MM.1S (cell line): ENCODE data around the gene TSPAN3.

Experiments used
- DNase-seq: peaks from one replicate; pipeline ENCODE4 v3.0.0-alpha.2; 2015
- H2AFZ ChIP-seq: fragments of 300-600 bp; sonication (generic); 2 replicates; pipeline ENCODE4 v1.6.0; 2016; ENCODE audit warnings: antibody characterized with exemption, low read length
- H3F3A ChIP-seq: fragments of 300-600 bp; sonication (generic); 2 replicates; pipeline ENCODE4 v1.6.1; 2016; ENCODE audit warnings: mild to moderate bottlenecking, antibody characterized with exemption, low read length, moderate library complexity, mixed read lengths; ENCODE audit not compliant: insufficient read depth
- H3K27ac ChIP-seq: fragments of 300-600 bp; sonication (generic); 2 replicates; pipeline ENCODE4 v1.5.1; 2016; ENCODE audit warnings: mild to moderate bottlenecking, low read length
- H3K27me3 ChIP-seq: fragments of 300-600 bp; sonication (generic); replicated peaks from 2 replicates; pipeline ENCODE4 v1.6.0; 2016; ENCODE audit warnings: low read length; ENCODE audit not compliant: insufficient read depth
- H3K36me3 ChIP-seq: fragments of 300-600 bp; sonication (generic); replicated peaks from 2 replicates; pipeline ENCODE4 v1.6.1; 2016; ENCODE audit warnings: mild to moderate bottlenecking, low read length, mixed read lengths; ENCODE audit not compliant: insufficient read depth
- H3K4me1 ChIP-seq: fragments of 300-600 bp; sonication (generic); 2 replicates; pipeline ENCODE4 v1.6.1; 2016; ENCODE audit warnings: low read length, mixed read lengths
- H3K4me2 ChIP-seq: fragments of 300-600 bp; sonication (generic); 2 replicates; pipeline ENCODE4 v1.6.0; 2016; ENCODE audit warnings: low read depth, low read length
- H3K4me3 ChIP-seq: fragments of 300-600 bp; sonication (generic); 2 replicates; pipeline ENCODE4 v1.5.1; 2016; ENCODE audit warnings: low read length, mixed read lengths
- H3K79me2 ChIP-seq: fragments of 300-600 bp; sonication (generic); 2 replicates; pipeline ENCODE4 v1.6.1; 2016; ENCODE audit warnings: mixed run types, low read length, mixed read lengths
- H3K9ac ChIP-seq: fragments of 300-600 bp; sonication (generic); 2 replicates; pipeline ENCODE4 v1.6.1; 2016; ENCODE audit warnings: low read length, mixed read lengths
- H3K9me2 ChIP-seq: fragments of 300-600 bp; sonication (generic); replicated peaks from 2 replicates; pipeline ENCODE4 v1.6.1; 2016; ENCODE audit warnings: mild to moderate bottlenecking, low read length, mixed read lengths; ENCODE audit not compliant: insufficient read depth
- H3K9me3 ChIP-seq: fragments of 300-600 bp; sonication (generic); replicated peaks from 2 replicates; pipeline ENCODE4 v1.6.1; 2016; ENCODE audit warnings: mild to moderate bottlenecking, low read length, mixed read lengths; ENCODE audit not compliant: insufficient read depth
- H4K20me1 ChIP-seq: fragments of 300-600 bp; sonication (generic); 2 replicates; pipeline ENCODE4 v1.6.1; 2016; ENCODE audit warnings: mild to moderate bottlenecking, low read length, moderate library complexity, mixed read lengths; ENCODE audit not compliant: insufficient read depth
- EZH2 ChIP-seq: fragments of 300-600 bp; sonication (generic); optimal IDR thresholded peaks from 2 replicates; pipeline ENCODE3; 2017; ENCODE audit warnings: low read depth, mild to moderate bottlenecking, antibody characterized with exemption, low read length, mixed read lengths
- EZH2phosphoT487 ChIP-seq: fragments of 300-600 bp; sonication (generic); IDR thresholded peaks from 2 replicates; pipeline ENCODE4 v1.6.1; 2018; ENCODE audit warnings: antibody characterized with exemption, low read length
- TF ChIP-seq, protein P1 (sequence below): fragments of 300-600 bp; sonication (generic); IDR thresholded peaks from 2 replicates; pipeline ENCODE4 v1.5.1; 2016; ENCODE audit warnings: antibody characterized with exemption, low read length, mixed read lengths

TSPAN3 gene

GRCh38 chr15:77070495-77071304 lies at the start of gene TSPAN3:
TSPAN3 (minus strand) TSS chr15:77071109; CDS start chr15:77070954, 155 bp downstream.
- Histone ChIP-seq H3K9me2 (no peaks in the 10 kb centered on the region), H3K27ac (peak within 1 kb of the TSS; percentile 55; the same call in 1 of the 2 replicates), H3K4me2 (peak within 1 kb of the TSS; percentile 96), H3K4me1 (peaks cover 14% of the 10 kb centered on the region), H3K4me3 (peak within 1 kb of the TSS; percentile 73), H3K27me3 (no peaks in the 10 kb centered on the region; the same call in 1 of the 2 replicates), H3K79me2 (peaks cover 46% of the 10 kb centered on the region), H3F3A (no peaks in the 10 kb centered on the region), H4K20me1 (no peaks in the 10 kb centered on the region), H3K9me3 (no peaks in the 10 kb centered on the region), H3K9ac (peak within 1 kb of the TSS; percentile 78), H2AFZ (peak within 1 kb of the TSS; percentile 88), H3K36me3 (no peaks in the 10 kb centered on the region)
- TF ChIP-seq EZH2 (no peak), EZH2phosphoT487 (no peak)
- TF ChIP-seq, protein P1, sequence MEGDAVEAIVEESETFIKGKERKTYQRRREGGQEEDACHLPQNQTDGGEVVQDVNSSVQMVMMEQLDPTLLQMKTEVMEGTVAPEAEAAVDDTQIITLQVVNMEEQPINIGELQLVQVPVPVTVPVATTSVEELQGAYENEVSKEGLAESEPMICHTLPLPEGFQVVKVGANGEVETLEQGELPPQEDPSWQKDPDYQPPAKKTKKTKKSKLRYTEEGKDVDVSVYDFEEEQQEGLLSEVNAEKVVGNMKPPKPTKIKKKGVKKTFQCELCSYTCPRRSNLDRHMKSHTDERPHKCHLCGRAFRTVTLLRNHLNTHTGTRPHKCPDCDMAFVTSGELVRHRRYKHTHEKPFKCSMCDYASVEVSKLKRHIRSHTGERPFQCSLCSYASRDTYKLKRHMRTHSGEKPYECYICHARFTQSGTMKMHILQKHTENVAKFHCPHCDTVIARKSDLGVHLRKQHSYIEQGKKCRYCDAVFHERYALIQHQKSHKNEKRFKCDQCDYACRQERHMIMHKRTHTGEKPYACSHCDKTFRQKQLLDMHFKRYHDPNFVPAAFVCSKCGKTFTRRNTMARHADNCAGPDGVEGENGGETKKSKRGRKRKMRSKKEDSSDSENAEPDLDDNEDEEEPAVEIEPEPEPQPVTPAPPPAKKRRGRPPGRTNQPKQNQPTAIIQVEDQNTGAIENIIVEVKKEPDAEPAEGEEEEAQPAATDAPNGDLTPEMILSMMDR = no peak
- peak; percentile 97 for DNase-seq

DNA sequence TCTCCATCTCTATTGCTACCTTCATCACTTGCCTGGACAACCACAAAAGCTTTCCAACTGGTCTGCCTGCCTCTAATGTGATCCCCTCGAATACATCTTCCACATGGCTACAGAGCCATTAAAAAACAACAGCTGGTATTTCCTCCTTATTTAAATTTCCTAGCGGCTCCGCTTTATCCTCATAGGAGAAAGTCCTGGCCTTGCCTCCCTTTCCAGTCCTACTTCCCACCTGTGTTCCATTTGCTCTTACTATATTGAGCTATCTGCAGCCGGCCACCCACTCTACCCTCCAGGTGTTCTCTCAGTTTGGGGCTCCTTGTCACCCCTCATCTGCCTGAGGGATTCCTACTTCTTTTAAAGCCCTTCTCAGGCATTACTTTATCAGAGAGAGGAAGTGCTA lies 49.7 kb upstream of the TSPAN3 start:
- Histone ChIP-seq H3K27me3 (0 out of 2 replicates have a peak, but pooled peaks cover 3% of the 10 kb centered on the region), H3K27ac (no peak overlapping the region), H3K9me3 (no peaks in the 10 kb centered on the region), H3K36me3 (no peaks in the 10 kb centered on the region), H3K4me1 (peaks cover 20% of the 10 kb centered on the region), H3F3A (no peaks in the 10 kb centered on the region), H3K79me2 (no peaks in the 10 kb centered on the region), H4K20me1 (no peaks in the 10 kb centered on the region), H3K4me3 (no peak overlapping the region), H3K4me2 (no peak overlapping the region), H3K9ac (no peak overlapping the region), H2AFZ (no peak overlapping the region), H3K9me2 (no peaks in the 10 kb centered on the region)
- TF ChIP-seq EZH2phosphoT487 (no peak), EZH2 (no peak)
- TF ChIP-seq, protein P1 = no peak
- DNase-seq = no peak

GRCh38 chr15:77119446-77119845 lies 48.5 kb upstream of the TSPAN3 start:
- Histone ChIP-seq H3K9me2 (no peaks in the 10 kb centered on the region), H2AFZ (no peak overlapping the region), H3K9me3 (no peaks in the 10 kb centered on the region), H3K27me3 (0 out of 2 replicates have a peak, but pooled peaks cover 3% of the 10 kb centered on the region), H3K4me3 (no peak overlapping the region), H3K4me2 (no peak overlapping the region), H3K9ac (no peak overlapping the region), H3F3A (no peaks in the 10 kb centered on the region), H3K79me2 (no peaks in the 10 kb centered on the region), H4K20me1 (no peaks in the 10 kb centered on the region), H3K27ac (no peak overlapping the region), H3K4me1 (peaks cover 20% of the 10 kb centered on the region), H3K36me3 (no peaks in the 10 kb centered on the region)
- DNase-seq = no peak
- TF ChIP-seq EZH2phosphoT487 = no peak
- TF ChIP-seq, protein P1 = no peak
- TF ChIP-seq EZH2 = no peak
